ENCODE measurements around the gene MGAT5.

MGAT5 gene

DNA sequence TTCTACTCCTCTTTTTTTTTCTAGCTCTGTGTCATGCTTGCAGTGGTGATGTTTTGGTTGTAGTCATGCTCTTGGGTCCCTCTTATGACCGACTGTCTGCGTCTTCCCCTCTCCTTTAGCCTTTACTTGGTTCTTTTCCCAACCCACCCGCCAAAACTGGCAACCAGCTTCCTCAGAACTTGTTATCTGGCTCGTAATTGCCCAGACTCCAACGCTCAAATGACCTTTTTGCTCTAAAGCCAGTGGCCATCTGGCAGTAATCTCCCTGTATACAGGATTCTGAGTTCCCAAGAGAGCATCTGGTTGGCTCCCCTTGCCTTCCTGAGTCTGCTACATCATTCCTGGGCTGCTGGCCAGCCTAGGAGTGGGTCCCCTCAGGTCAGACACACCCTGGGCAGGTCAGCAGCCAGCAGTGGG, 147.2 kb downstream of the MGAT5 start:
- no peak overlapping the region for H3K4me2 ChIP-seq (ENCODE audit: low read length)
- no peaks in the 10 kb centered on the region for H3K4me1 ChIP-seq (ENCODE audit: low read length)
- no peak overlapping the region for H2AFZ ChIP-seq (ENCODE audit: low read depth, low read length)
- H3K9me3 ChIP-seq (ENCODE audit: insufficient read depth, low read length): no peaks in the 10 kb centered on the region
- H3K27me3 ChIP-seq (ENCODE audit: low read depth, low read length): no peaks in the 10 kb centered on the region
- no peaks in the 10 kb centered on the region for H3K36me3 ChIP-seq (replicated peaks; ENCODE audit: low read depth, low read length)
- no peak overlapping the region for H3K4me3 ChIP-seq (ENCODE audit: low read length)
- H3K27ac ChIP-seq (ENCODE audit: low read length): no peak overlapping the region
- H4K20me1 ChIP-seq (ENCODE audit: insufficient read depth, low read length): no peaks in the 10 kb centered on the region
- TF ChIP-seq EZH2phosphoT487 (IDR thresholded peaks at IDR 0.05; ENCODE audit: low read depth): no peak
- TF ChIP-seq, protein P1, sequence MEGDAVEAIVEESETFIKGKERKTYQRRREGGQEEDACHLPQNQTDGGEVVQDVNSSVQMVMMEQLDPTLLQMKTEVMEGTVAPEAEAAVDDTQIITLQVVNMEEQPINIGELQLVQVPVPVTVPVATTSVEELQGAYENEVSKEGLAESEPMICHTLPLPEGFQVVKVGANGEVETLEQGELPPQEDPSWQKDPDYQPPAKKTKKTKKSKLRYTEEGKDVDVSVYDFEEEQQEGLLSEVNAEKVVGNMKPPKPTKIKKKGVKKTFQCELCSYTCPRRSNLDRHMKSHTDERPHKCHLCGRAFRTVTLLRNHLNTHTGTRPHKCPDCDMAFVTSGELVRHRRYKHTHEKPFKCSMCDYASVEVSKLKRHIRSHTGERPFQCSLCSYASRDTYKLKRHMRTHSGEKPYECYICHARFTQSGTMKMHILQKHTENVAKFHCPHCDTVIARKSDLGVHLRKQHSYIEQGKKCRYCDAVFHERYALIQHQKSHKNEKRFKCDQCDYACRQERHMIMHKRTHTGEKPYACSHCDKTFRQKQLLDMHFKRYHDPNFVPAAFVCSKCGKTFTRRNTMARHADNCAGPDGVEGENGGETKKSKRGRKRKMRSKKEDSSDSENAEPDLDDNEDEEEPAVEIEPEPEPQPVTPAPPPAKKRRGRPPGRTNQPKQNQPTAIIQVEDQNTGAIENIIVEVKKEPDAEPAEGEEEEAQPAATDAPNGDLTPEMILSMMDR (IDR thresholded peaks at IDR 0.05; ENCODE audit: low read depth, low read length): no peak
- H3K9ac ChIP-seq (ENCODE audit: low read length): no peak overlapping the region
- H3K79me2 ChIP-seq (ENCODE audit: low read length): no peaks in the 10 kb centered on the region

DNA sequence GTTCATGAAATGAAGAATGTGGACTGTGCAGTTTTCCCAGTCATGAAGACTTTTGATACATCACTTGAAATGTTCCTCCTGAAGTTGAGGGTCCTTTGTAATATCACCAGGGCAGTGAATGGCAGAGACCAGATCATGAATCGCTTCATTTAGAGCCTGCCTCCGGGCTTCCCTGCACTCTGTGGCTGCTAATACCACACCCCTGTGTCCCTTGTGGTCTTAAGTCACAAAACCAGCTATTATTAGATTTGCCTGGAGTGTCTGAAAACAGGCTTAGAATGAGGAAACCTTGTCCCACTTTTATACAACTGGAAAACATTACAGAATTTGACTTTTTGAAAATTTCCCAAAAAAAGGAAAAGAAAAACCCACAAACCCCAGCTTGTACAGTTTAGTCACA, 147.9 kb downstream of the MGAT5 start:
- Histone ChIP-seq H3K27me3 (ENCODE audit: low read depth, low read length) (no peaks in the 10 kb centered on the region), H3K27ac (ENCODE audit: low read length) (no peak overlapping the region), H3K79me2 (ENCODE audit: low read length) (no peaks in the 10 kb centered on the region), H2AFZ (ENCODE audit: low read depth, low read length) (no peak overlapping the region), H3K4me3 (ENCODE audit: low read length) (no peak overlapping the region), H3K4me2 (ENCODE audit: low read length) (no peak overlapping the region), H3K4me1 (ENCODE audit: low read length) (no peaks in the 10 kb centered on the region), H3K9ac (ENCODE audit: low read length) (no peak overlapping the region), H3K36me3 (replicated peaks; ENCODE audit: low read depth, low read length) (no peaks in the 10 kb centered on the region), H4K20me1 (ENCODE audit: insufficient read depth, low read length) (no peaks in the 10 kb centered on the region), H3K9me3 (ENCODE audit: insufficient read depth, low read length) (no peaks in the 10 kb centered on the region)
- TF ChIP-seq EZH2phosphoT487 (IDR thresholded peaks at IDR 0.05; ENCODE audit: low read depth): no peak
- TF ChIP-seq, protein P1 (IDR thresholded peaks at IDR 0.05; ENCODE audit: low read depth, low read length): no peak

DNA sequence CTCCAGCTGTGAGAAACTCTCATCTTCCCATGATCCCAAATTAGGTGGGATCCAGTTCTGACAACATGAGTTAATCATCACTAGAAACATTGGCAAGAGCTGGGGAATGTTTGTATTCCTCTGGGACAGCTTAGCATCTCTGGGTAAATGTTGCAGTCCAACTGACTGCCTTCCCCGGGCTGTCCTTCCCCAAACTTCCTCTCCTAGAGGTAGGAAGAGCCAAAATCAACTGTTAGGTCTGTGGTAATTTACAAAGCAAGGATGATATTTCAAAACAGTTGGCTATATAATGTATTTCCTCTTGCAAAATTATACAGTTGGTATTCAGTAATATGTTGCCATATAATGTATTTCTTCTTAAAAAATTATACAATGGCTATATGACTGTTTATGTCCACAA, 148.5 kb downstream of the MGAT5 start:
- Histone ChIP-seq H3K27ac (ENCODE audit: low read length) (no peak overlapping the region), H3K4me1 (ENCODE audit: low read length) (no peaks in the 10 kb centered on the region), H3K27me3 (ENCODE audit: low read depth, low read length) (no peaks in the 10 kb centered on the region), H4K20me1 (ENCODE audit: insufficient read depth, low read length) (no peaks in the 10 kb centered on the region), H3K9me3 (ENCODE audit: insufficient read depth, low read length) (no peaks in the 10 kb centered on the region), H3K79me2 (ENCODE audit: low read length) (no peaks in the 10 kb centered on the region), H3K4me3 (ENCODE audit: low read length) (no peak overlapping the region), H3K4me2 (ENCODE audit: low read length) (no peak overlapping the region), H3K9ac (ENCODE audit: low read length) (no peak overlapping the region), H3K36me3 (replicated peaks; ENCODE audit: low read depth, low read length) (no peaks in the 10 kb centered on the region), H2AFZ (ENCODE audit: low read depth, low read length) (no peak overlapping the region)
- TF ChIP-seq, protein P1 (IDR thresholded peaks at IDR 0.05; ENCODE audit: low read depth, low read length): no peak
- TF ChIP-seq EZH2phosphoT487 (IDR thresholded peaks at IDR 0.05; ENCODE audit: low read depth): no peak

DNA sequence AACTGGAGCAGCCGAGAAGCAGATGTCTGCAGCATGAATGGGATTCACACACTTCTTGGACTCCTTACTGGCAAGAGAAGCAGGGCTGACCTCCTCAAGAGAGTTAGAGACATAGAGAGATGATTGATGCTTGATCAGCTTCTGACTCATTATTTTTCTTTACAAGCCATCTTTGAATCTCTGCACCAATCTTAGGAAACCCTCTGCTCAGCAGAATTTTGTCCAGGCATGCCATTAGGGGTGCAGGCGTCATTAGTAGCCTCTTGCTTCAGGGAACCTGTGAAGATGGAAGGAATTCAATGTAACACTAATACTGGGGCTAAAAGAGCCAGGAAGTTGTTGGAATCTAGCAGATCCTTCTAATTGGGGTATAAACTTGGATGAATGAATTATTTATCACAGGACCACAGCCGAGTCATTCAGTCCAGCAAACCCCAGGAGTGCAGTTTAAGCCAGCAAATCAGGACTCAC, 151.8 kb downstream of the MGAT5 start:
- TF ChIP-seq, protein P1 (IDR thresholded peaks at IDR 0.05; ENCODE audit: low read depth, low read length): no peak
- no peak for TF ChIP-seq EZH2phosphoT487 (IDR thresholded peaks at IDR 0.05; ENCODE audit: low read depth)
- Histone ChIP-seq H3K27ac (ENCODE audit: low read length) (no peak overlapping the region), H3K9ac (ENCODE audit: low read length) (no peak overlapping the region), H3K79me2 (ENCODE audit: low read length) (no peaks in the 10 kb centered on the region), H3K27me3 (ENCODE audit: low read depth, low read length) (no peaks in the 10 kb centered on the region), H3K36me3 (replicated peaks; ENCODE audit: low read depth, low read length) (no peaks in the 10 kb centered on the region), H2AFZ (ENCODE audit: low read depth, low read length) (no peak overlapping the region), H3K4me1 (ENCODE audit: low read length) (no peaks in the 10 kb centered on the region), H3K9me3 (ENCODE audit: insufficient read depth, low read length) (no peaks in the 10 kb centered on the region), H3K4me3 (ENCODE audit: low read length) (no peak overlapping the region), H4K20me1 (ENCODE audit: insufficient read depth, low read length) (no peaks in the 10 kb centered on the region), H3K4me2 (ENCODE audit: low read length) (no peak overlapping the region)

All from OCI-LY3 (cell line).